Measurements from ENCODE around the gene ST3GAL3. TPM values are rescaled to one million over a fixed set of nuclear protein-coding genes. Genes with fewer than 3 reads are reported as not detected.
A peak's percentile ranks its signal among the peaks of the same experiment; 100 is the strongest.

The ST3GAL3 gene
- total RNA-seq, 1 donor from 2014 or later, result 24.3 TPM

- peaks cover 19% of the 10 kb centered on the region for H3K4me1 Mint-ChIP-seq
- TF ChIP-seq, protein P1, sequence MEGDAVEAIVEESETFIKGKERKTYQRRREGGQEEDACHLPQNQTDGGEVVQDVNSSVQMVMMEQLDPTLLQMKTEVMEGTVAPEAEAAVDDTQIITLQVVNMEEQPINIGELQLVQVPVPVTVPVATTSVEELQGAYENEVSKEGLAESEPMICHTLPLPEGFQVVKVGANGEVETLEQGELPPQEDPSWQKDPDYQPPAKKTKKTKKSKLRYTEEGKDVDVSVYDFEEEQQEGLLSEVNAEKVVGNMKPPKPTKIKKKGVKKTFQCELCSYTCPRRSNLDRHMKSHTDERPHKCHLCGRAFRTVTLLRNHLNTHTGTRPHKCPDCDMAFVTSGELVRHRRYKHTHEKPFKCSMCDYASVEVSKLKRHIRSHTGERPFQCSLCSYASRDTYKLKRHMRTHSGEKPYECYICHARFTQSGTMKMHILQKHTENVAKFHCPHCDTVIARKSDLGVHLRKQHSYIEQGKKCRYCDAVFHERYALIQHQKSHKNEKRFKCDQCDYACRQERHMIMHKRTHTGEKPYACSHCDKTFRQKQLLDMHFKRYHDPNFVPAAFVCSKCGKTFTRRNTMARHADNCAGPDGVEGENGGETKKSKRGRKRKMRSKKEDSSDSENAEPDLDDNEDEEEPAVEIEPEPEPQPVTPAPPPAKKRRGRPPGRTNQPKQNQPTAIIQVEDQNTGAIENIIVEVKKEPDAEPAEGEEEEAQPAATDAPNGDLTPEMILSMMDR (IDR thresholded peaks at IDR 0.05), result no peak
- ATAC-seq (ENCODE audit: low read depth) (no peak), DNase-seq (no peak)
- H3K27me3 Mint-ChIP-seq, result peaks cover 22% of the 10 kb centered on the region
- H3K9me3 Mint-ChIP-seq, result no peaks in the 10 kb centered on the region
- ChIA-PET CTCF (interaction anchor here (0.9 to 5.7 kb wide), 21 partner anchors 8 to 716 kb away, joined by 3 to 123 read pairs (median 4); partner anchors contain the start of genes DPH2 and IPO13), POLR2A (interaction anchor here (1.0 to 1.8 kb wide), 4 partner anchors 11 to 96 kb away, joined by 3 to 5 read pairs (median 3); partner anchors contain the start of genes IPO13 and SLC6A9)
- H3K27ac Mint-ChIP-seq, result no peak overlapping the region
- intact Hi-C loops (cut with micrococcal nuclease), result loop anchor here (1.0 to 5.0 kb wide), 4 partner anchors 97 to 708 kb away; partner anchors contain the start of gene SLC6A9
- H3K4me3 Mint-ChIP-seq, result no peak overlapping the region
- H3K36me3 Mint-ChIP-seq (ENCODE audit: low read depth), result peaks cover 2% of the 10 kb centered on the region
Observed at GRCh38 chr1:43934986-43935324, 227.6 kb downstream of the ST3GAL3 start.

DNA sequence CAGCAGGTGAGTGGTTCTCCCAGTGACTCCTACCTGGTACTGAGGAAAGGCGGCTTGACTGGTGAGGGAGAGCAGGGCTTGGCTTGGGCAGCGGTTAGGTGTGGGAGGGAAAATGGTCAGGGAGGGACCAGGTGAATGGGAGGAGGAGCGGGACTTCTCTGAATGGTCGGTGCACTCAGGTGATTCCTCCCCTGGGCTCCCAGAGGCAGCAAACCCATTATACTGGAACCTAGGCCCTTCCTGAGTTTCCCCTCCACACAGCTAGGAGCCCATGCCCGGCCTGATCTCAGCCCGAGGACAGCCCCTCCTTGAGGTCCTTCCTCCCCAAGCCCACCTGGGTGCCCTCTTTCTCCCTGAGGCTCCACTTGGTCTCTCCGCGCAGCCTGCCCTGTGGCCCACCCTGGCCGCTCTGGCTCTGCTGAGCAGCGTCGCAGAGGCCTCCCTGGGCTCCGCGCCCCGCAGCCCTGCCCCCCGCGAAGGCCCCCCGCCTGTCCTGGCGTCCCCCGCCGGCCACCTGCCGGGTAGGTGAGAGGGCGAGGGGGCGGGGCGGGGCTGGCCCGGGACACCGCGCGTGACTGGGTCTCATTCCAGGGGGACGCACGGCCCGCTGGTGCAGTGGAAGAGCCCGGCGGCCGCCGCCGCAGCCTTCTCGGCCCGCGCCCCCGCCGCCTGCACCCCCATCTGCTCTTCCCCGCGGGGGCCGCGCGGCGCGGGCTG, 228.5 kb downstream of the ST3GAL3 start:
- no peaks in the 10 kb centered on the region for H3K9me3 Mint-ChIP-seq
- no peak overlapping the region for H3K27ac Mint-ChIP-seq
- H3K4me3 Mint-ChIP-seq, result no peak overlapping the region
- intact Hi-C loops (cut with micrococcal nuclease), result no loop called here
- ChIA-PET CTCF (interaction anchor here (1.0 to 5.7 kb wide), 8 partner anchors 7 to 709 kb away, joined by 3 to 123 read pairs (median 4); partner anchors contain the start of gene DPH2), POLR2A (interaction anchor here (1.0 to 1.8 kb wide), 4 partner anchors 10 to 95 kb away, joined by 3 to 5 read pairs (median 3); partner anchors contain the start of genes IPO13 and SLC6A9)
- DNase-seq, result no peak
- no peak for ATAC-seq (ENCODE audit: low read depth)
- TF ChIP-seq, protein P1 (IDR thresholded peaks at IDR 0.05), result no peak
- peaks cover 22% of the 10 kb centered on the region for H3K27me3 Mint-ChIP-seq
- H3K4me1 Mint-ChIP-seq, result peaks cover 19% of the 10 kb centered on the region
- peaks cover 2% of the 10 kb centered on the region for H3K36me3 Mint-ChIP-seq (ENCODE audit: low read depth)

DNA sequence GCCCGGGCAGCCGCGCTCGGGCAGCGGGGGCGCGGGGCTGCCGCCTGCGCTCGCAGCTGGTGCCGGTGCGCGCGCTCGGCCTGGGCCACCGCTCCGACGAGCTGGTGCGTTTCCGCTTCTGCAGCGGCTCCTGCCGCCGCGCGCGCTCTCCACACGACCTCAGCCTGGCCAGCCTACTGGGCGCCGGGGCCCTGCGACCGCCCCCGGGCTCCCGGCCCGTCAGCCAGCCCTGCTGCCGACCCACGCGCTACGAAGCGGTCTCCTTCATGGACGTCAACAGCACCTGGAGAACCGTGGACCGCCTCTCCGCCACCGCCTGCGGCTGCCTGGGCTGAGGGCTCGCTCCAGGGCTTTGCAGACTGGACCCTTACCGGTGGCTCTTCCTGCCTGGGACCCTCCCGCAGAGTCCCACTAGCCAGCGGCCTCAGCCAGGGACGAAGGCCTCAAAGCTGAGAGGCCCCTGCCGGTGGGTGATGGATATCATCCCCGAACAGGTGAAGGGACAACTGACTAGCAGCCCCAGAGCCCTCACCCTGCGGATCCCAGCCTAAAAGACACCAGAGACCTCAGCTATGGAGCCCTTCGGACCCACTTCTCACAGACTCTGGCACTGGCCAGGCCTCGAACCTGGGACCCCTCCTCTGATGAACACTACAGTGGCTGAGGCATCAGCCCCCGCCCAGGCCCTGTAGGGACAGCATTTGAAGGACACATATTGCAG, 229.3 kb downstream of the ST3GAL3 start:
- DNase-seq, result no peak
- Mint-ChIP-seq H3K27ac (no peak overlapping the region), H3K4me1 (peaks cover 19% of the 10 kb centered on the region), H3K27me3 (peaks cover 22% of the 10 kb centered on the region), H3K4me3 (peak overlapping the region; percentile 65), H3K36me3 (ENCODE audit: low read depth) (peaks cover 2% of the 10 kb centered on the region), H3K9me3 (no peaks in the 10 kb centered on the region)
- peak; percentile 48 for ATAC-seq (ENCODE audit: low read depth)
- ChIA-PET POLR2A (interaction anchor here (1.7 kb wide), 1 partner anchor 34 kb away, joined by 3 read pairs; no protein-coding TSS in a partner anchor), CTCF (interaction anchor here (5.7 kb wide), 1 partner anchor 172 kb away, joined by 123 read pairs; no protein-coding TSS in a partner anchor)
- TF ChIP-seq, protein P1 (IDR thresholded peaks at IDR 0.05), result no peak
- intact Hi-C loops (cut with micrococcal nuclease), result no loop called here

DNA sequence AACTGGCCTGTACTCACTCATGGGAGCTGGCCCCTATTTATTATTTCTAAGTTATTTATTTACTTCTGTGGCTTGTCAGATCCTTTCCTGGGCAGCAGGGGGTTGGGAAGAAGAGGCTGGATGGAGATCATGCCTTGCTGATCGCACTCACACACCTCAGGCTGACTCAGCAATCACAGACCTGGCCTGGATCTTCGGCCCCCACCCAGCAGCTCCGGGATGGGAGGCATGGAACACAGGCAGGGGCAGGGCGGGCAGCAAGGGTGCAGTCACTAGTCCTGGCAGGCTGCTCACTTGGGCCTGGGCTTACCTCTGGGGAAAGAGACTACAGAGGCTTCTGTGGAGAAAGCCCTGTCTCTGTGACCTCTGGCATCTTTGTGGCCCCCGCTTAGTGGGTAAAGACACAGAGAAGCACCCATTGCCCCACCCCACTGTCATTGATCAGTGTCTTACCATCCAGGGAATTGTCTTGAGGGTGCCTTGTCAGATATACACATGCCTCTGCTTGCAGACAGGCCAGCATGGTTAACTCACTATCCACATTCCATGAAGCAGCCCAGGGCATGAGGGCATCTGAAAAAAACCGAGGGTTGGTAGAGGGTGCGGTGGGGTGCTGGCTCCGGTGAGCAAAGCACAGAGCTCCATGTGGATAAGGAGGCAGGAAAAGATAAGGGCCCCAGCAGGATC, 230.0 kb downstream of the ST3GAL3 start:
- Mint-ChIP-seq H3K27me3 (peaks cover 22% of the 10 kb centered on the region), H3K4me3 (no peak overlapping the region)

More for the DNA sequence above, 230.0 kb downstream of the ST3GAL3 start:
- Mint-ChIP-seq H3K4me1 (peaks cover 19% of the 10 kb centered on the region), H3K27ac (no peak overlapping the region), H3K36me3 (ENCODE audit: low read depth) (peaks cover 2% of the 10 kb centered on the region), H3K9me3 (no peaks in the 10 kb centered on the region)
- no peak for ATAC-seq (ENCODE audit: low read depth)
- ChIA-PET POLR2A (no interaction called here), CTCF (interaction anchor here (5.7 kb wide), 1 partner anchor 173 kb away, joined by 123 read pairs; no protein-coding TSS in a partner anchor)
- intact Hi-C loops (cut with micrococcal nuclease), result no loop called here
- no peak for DNase-seq
- TF ChIP-seq, protein P1 (IDR thresholded peaks at IDR 0.05), result no peak
